Activated CD4-positive, alpha-beta T cell treated with anti-CD3 and anti-CD28 coated beads for 4 hours (primary cell): ENCODE results near the gene CDYL2.
"Not testable (repeated sequence)": the region's sequence is repeated elsewhere in the genome, so short reads cannot be mapped to it uniquely, and the experiment has no call there.

Source experiments
- DNase-seq, 2 donors: peaks; one replicate each; pipeline ENCODE4 v3.0.0-alpha.2; 2020

The CDYL2 gene

GRCh38 chr16:80807906-80808305, 3.5 kb upstream of the CDYL2 start:
- no peak for DNase-seq

GRCh38 chr16:80806927-80807340, 2.5 kb upstream of the CDYL2 start:
- DNase-seq, result peak; percentile 48 to 65

GRCh38 chr16:80806289-80806688, 1.9 kb upstream of the CDYL2 start:
- no peak for DNase-seq

- DNase-seq, result peak; percentile 54 to 60
Measured at GRCh38 chr16:80804056-80804525, 307 bp downstream of the CDYL2 start.

- peak; percentile 39 to 49 for DNase-seq
Measured at GRCh38 chr16:80803339-80804055, 901 bp downstream of the CDYL2 start.

GRCh38 chr16:80802902-80803301, 1.5 kb downstream of the CDYL2 start:
- no peak for DNase-seq

GRCh38 chr16:80802138-80802537, 2.3 kb downstream of the CDYL2 start:
- no peak for DNase-seq

GRCh38 chr16:80794071-80794470, 10.3 kb downstream of the CDYL2 start:
- no peak for DNase-seq

- DNase-seq, result no peak
Measured at GRCh38 chr16:80792031-80792430, 12.4 kb downstream of the CDYL2 start.

GRCh38 chr16:80791411-80791810, 13.0 kb downstream of the CDYL2 start:
- no peak for DNase-seq

- no peak for DNase-seq
Measured at GRCh38 chr16:80790751-80791150, 13.6 kb downstream of the CDYL2 start.

- no peak for DNase-seq
Measured at GRCh38 chr16:80788027-80788426, 16.4 kb downstream of the CDYL2 start.

GRCh38 chr16:80786561-80786960, 17.8 kb downstream of the CDYL2 start:
- not testable (repeated sequence) for DNase-seq

- DNase-seq, result no peak
Measured at GRCh38 chr16:80784951-80785350, 19.4 kb downstream of the CDYL2 start.

GRCh38 chr16:80778703-80779102, 25.7 kb downstream of the CDYL2 start:
- no peak for DNase-seq

- DNase-seq, result no peak
Measured at GRCh38 chr16:80776856-80777255, 27.5 kb downstream of the CDYL2 start.

- DNase-seq, result no peak
Measured at GRCh38 chr16:80775450-80775849, 28.9 kb downstream of the CDYL2 start.

GRCh38 chr16:80766798-80767197, 37.6 kb downstream of the CDYL2 start:
- no peak for DNase-seq

- DNase-seq, result no peak
Measured at GRCh38 chr16:80759419-80760162, 44.8 kb downstream of the CDYL2 start.

- no peak for DNase-seq
Measured at GRCh38 chr16:80754476-80754875, 49.9 kb downstream of the CDYL2 start.

- DNase-seq, result no peak
Measured at GRCh38 chr16:80752541-80752940, 51.9 kb downstream of the CDYL2 start.

- DNase-seq, result no peak
Measured at GRCh38 chr16:80751167-80751566, 53.2 kb downstream of the CDYL2 start.

- DNase-seq, result no peak
Measured at GRCh38 chr16:80746231-80746630, 58.2 kb downstream of the CDYL2 start.

GRCh38 chr16:80744856-80745255, 59.5 kb downstream of the CDYL2 start:
- no peak for DNase-seq
